ENCODE results near the gene GALNT15. TPM values are rescaled to one million over a fixed set of nuclear protein-coding genes. Genes with fewer than 3 reads are reported as not detected.
A peak's percentile ranks its signal among the peaks of the same experiment; 100 is the strongest.

GALNT15 gene
- total and polyA plus RNA-seq, 8 donors, result 4.2 to 133 (median 25.3) TPM

DNA sequence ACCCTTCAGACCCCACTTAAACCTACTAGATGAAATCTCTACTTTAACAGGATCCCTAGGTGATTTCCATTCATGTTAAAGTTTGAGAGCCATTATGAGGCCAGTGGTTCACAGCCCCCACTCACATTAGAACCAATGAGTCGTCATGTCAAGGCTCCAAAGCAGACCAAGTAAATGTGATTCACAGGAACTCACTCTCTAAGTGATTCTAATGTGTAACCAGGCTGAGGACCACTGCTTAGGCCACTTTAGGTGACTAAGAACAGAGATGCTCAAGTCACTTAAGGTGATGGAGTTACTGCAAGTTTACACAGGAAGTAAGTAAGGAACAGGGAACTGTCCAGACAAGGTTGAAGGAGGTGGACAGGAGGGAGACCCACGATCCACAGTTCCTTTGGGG is 7.7 kb downstream of the GALNT15 start:
- Histone ChIP-seq H3K4me1 (peaks cover 0 to 16% (median 7%) of the 10 kb centered on the region in 4 donors), H3K27ac (no peak overlapping the region), H3K36me3 (no peaks in the 10 kb centered on the region), H3K9me3 (no peaks in the 10 kb centered on the region), H3K27me3 (no peaks in the 10 kb centered on the region), H3K4me3 (no peak overlapping the region)
- 44 to 80% (median 70%) methylated on average over 2 of the region's 2 CpGs for WGBS, 5 donors
- intact Hi-C loops (cut with DNase I; ENCODE audit: low total_unique reads), result no loop called here
- TF ChIP-seq EP300 (IDR thresholded peaks at IDR 0.05) (no peak), POLR2A (IDR thresholded peaks at IDR 0.05) (no peak), POLR2AphosphoS5 (IDR thresholded peaks at IDR 0.05) (no peak)
- TF ChIP-seq, protein P1, sequence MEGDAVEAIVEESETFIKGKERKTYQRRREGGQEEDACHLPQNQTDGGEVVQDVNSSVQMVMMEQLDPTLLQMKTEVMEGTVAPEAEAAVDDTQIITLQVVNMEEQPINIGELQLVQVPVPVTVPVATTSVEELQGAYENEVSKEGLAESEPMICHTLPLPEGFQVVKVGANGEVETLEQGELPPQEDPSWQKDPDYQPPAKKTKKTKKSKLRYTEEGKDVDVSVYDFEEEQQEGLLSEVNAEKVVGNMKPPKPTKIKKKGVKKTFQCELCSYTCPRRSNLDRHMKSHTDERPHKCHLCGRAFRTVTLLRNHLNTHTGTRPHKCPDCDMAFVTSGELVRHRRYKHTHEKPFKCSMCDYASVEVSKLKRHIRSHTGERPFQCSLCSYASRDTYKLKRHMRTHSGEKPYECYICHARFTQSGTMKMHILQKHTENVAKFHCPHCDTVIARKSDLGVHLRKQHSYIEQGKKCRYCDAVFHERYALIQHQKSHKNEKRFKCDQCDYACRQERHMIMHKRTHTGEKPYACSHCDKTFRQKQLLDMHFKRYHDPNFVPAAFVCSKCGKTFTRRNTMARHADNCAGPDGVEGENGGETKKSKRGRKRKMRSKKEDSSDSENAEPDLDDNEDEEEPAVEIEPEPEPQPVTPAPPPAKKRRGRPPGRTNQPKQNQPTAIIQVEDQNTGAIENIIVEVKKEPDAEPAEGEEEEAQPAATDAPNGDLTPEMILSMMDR (IDR thresholded peaks at IDR 0.05), result no peak
- DNase-seq, result no peak

DNA sequence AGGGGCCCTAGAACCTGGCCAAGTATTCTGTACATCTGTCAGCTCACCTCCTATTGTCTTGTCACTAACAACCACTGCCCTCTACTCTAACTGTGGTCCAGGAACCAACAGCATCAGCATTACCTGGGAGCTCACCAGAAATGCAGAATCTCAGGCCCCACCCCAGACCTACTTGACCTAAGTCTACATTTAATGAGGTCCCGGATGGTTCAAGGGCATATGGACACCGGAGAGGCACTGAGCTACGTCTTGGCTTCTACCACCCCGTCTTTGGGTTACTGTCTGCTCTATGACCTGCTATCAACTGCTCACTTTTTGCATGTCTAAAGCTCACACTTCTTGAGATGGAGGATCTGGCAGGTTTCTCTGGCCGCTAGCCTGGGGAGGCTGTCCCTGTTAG is 8.1 kb downstream of the GALNT15 start:
- DNase-seq, result no peak
- 83 to 96% (median 90%) methylated on average over 5 of the region's 5 CpGs for WGBS, 5 donors
- no peaks in the 10 kb centered on the region for H3K27me3 ChIP-seq
- no peak for TF ChIP-seq POLR2AphosphoS5 (IDR thresholded peaks at IDR 0.05)
- TF ChIP-seq POLR2A (IDR thresholded peaks at IDR 0.05), result no peak
- TF ChIP-seq, protein P1 (IDR thresholded peaks at IDR 0.05), result no peak
- H3K27ac ChIP-seq, result no peak overlapping the region
- H3K9me3 ChIP-seq, result no peaks in the 10 kb centered on the region
- H3K4me1 ChIP-seq, result peaks cover 0 to 16% (median 7%) of the 10 kb centered on the region in 4 donors
- intact Hi-C loops (cut with DNase I; ENCODE audit: low total_unique reads), result no loop called here
- H3K4me3 ChIP-seq, result no peak overlapping the region
- H3K36me3 ChIP-seq, result no peaks in the 10 kb centered on the region

DNA sequence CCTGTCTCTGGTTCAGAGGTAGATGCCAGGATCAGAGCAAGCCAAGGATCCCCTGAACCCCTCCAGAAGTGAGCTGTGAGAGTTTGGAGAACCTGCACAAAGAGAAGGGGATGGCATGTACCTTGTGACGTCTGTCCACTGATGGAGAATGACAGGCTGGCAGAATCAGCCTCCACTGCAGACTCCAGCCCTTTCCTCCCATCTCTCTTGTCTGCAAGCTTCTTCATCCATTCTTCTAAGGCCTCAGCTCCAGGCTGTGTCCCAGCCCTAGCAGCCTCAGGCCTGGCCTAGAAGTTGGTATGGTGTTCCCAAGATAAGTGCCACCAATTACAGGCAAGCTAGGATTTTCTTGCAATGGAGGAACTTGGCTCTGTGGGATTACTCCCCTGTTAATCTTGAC is 8.6 kb downstream of the GALNT15 start:
- Histone ChIP-seq H3K4me3 (no peak overlapping the region), H3K27ac (no peak overlapping the region), H3K36me3 (no peaks in the 10 kb centered on the region), H3K4me1 (peaks cover 0 to 12% (median 6%) of the 10 kb centered on the region in 4 donors), H3K9me3 (no peaks in the 10 kb centered on the region), H3K27me3 (no peaks in the 10 kb centered on the region)
- no peak for DNase-seq
- TF ChIP-seq POLR2AphosphoS5 (IDR thresholded peaks at IDR 0.05) (no peak), EP300 (IDR thresholded peaks at IDR 0.05) (no peak), POLR2A (IDR thresholded peaks at IDR 0.05) (no peak)
- TF ChIP-seq, protein P1 (IDR thresholded peaks at IDR 0.05), result no peak
- whole genome bisulfite sequencing, 5 donors, result 86 to 93% (median 88%) methylated on average over 1 of the region's 1 CpG; no CpG with 5 or more reads in 1 of the 5 donors
- intact Hi-C loops (cut with DNase I; ENCODE audit: low total_unique reads), result no loop called here

DNA sequence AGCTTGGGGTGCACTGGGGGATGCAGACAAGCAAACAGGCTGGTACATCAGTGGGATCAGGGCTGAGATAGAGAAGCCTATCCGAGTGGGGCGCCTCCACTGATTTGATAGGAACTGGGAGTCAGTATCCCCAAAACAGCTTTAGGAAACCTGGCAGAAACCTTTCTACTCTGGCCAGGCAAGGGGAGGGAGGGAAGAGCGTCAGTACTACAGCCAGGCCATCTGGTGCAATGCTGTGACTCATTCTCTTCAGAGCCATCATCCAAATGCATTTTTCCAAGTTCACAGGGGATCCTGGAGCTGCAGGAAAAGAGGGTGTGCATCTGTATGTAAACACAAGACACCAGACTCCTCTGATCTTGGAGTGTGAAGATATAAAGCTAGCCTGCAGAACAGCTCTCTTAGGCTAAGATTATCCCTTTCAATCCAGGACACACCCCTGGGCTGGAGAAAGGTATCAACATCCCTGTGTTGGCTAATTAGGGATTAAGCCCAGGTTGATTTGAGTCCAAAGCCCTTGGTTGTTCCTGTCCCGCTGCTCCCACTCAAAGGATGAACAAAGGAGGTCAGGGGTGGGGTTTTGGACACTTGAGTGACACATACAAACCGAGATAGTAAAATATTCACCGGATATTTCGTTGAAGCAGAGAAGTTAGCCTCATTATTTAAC is 9.3 kb downstream of the GALNT15 start:
- no peak overlapping the region for H3K4me3 ChIP-seq
- H3K27me3 ChIP-seq, result no peaks in the 10 kb centered on the region
- intact Hi-C loops (cut with DNase I; ENCODE audit: low total_unique reads), result no loop called here
- TF ChIP-seq EP300 (IDR thresholded peaks at IDR 0.05) (no peak), POLR2AphosphoS5 (IDR thresholded peaks at IDR 0.05) (peak in 1 of 3 donors; percentile 17), POLR2A (IDR thresholded peaks at IDR 0.05) (no peak)
- TF ChIP-seq, protein P1 (IDR thresholded peaks at IDR 0.05), result no peak
- no peak overlapping the region for H3K27ac ChIP-seq
- 75 to 79% (median 77%) methylated on average over 7 of the region's 7 CpGs for WGBS, 5 donors
- peak in 1 of 2 donors; percentile 41 for DNase-seq
- H3K36me3 ChIP-seq, result no peaks in the 10 kb centered on the region
- peaks cover 0 to 6% (median under 1%) of the 10 kb centered on the region in 4 donors for H3K4me1 ChIP-seq
- no peaks in the 10 kb centered on the region for H3K9me3 ChIP-seq

Measured in stomach (tissue), 9 donors.